Activated naive CD8-positive, alpha-beta T cell (primary cell): Measurements from ENCODE around the gene ZDHHC8.
"Not testable (repeated sequence)": the region's sequence is repeated elsewhere in the genome, so short reads cannot be mapped to it uniquely, and the experiment has no call there.

Source experiments
- H3K27ac Mint-ChIP-seq: one replicate; pipeline ENCODE4 v1.8.0; 2021; ENCODE audit warnings: mixed read lengths
- H3K27me3 Mint-ChIP-seq: one replicate; pipeline ENCODE4 v1.8.0; 2021; ENCODE audit warnings: mixed read lengths
- H3K36me3 Mint-ChIP-seq: one replicate; pipeline ENCODE4 v1.8.0; 2021; ENCODE audit warnings: mixed read lengths
- H3K4me1 Mint-ChIP-seq: one replicate; pipeline ENCODE4 v1.8.0; 2021; ENCODE audit warnings: low read depth, mixed read lengths
- H3K4me3 Mint-ChIP-seq: one replicate; pipeline ENCODE4 v1.8.0; 2021; ENCODE audit warnings: mild to moderate bottlenecking, mixed read lengths
- H3K9me3 Mint-ChIP-seq: one replicate; pipeline ENCODE4 v1.8.0; 2021; ENCODE audit warnings: low read depth, mixed read lengths

The ZDHHC8 gene

DNA sequence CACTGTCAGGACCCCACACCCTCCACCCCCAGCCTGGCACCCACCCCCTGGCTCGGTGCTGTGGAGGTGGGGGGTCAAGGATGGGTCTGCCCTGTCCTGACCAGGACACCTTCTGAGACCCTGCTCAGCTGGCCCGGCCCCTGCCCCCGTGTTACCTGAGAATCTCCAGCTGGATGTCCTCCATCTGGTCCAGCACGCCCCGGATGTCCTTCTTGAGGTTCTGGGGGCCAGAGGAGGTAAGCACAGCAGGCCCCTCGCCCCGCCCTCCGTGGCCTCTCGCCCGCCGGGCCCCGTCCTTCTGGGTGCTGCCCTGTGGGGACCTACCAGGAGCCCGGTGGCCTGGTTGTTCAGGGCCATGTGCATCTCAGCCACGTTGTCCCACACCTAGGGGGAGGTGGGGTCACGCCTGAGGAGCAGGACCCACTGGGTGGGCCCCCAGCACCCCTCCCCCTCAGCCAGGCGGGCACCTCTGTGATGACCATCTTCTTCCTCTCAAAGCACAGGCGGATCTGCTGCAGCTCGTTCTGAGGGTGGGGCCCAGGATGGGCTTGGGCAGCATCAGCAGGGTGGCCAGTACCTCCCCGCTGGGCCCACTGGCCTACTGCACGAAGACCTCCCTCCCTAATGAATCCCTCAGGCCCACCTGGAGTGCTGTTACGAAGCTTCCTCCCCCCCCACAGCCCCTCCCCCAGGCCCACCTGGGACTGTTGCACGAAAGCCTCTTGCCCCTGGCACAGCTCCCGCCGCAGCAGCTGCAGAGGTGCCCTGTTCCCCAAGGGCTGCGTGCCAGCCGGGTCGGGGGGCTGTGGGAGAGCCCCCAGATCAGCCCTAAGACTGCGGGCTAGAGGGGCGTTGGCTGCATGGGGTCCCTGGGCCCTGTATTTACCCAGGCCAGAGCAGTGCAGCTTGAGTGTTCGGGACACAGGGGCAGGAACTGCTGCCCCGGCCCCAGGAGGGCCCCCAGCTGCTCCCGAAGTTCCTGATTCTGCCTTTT lies 17.9 kb downstream of the ZDHHC8 start:
- Mint-ChIP-seq H3K27ac (no peak overlapping the region), H3K4me3 (no peak overlapping the region), H3K9me3 (no peaks in the 10 kb centered on the region), H3K4me1 (peaks cover 4% of the 10 kb centered on the region), H3K27me3 (no peaks in the 10 kb centered on the region), H3K36me3 (no peaks in the 10 kb centered on the region)

GRCh38 chr22:20150381-20151275 lies 19.0 kb downstream of the ZDHHC8 start, which contains the start of gene CCDC188:
Gene CCDC188 (minus strand): TSS chr22:20151055. CDS start chr22:20150986, 69 bp downstream.
- no peaks in the 10 kb centered on the region for H3K9me3 Mint-ChIP-seq
- no peaks in the 10 kb centered on the region for H3K36me3 Mint-ChIP-seq
- peaks cover 4% of the 10 kb centered on the region for H3K4me1 Mint-ChIP-seq
- no peak within 1 kb of the TSS for H3K27ac Mint-ChIP-seq
- H3K4me3 Mint-ChIP-seq: no peak within 1 kb of the TSS
- no peaks in the 10 kb centered on the region for H3K27me3 Mint-ChIP-seq

DNA sequence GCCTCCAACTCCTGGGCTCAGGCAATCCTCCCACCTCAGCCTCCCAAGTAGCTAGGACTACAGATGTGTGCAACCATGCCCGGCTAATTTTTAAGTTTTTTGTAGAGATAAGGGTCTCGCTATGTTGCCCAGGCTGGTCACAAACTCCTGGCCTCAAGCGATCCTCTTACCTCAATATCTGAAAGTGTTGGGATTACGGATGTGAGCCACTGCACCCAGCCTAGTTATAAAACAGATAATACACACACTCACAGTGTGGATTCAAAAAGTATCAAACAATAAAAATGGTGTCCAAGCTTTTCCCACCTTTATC lies 19.6 kb downstream of the ZDHHC8 start:
- Mint-ChIP-seq H3K4me1 (peaks cover 4% of the 10 kb centered on the region), H3K4me3 (no peak overlapping the region), H3K27me3 (no peaks in the 10 kb centered on the region), H3K9me3 (no peaks in the 10 kb centered on the region), H3K27ac (no peak overlapping the region), H3K36me3 (no peaks in the 10 kb centered on the region)

DNA sequence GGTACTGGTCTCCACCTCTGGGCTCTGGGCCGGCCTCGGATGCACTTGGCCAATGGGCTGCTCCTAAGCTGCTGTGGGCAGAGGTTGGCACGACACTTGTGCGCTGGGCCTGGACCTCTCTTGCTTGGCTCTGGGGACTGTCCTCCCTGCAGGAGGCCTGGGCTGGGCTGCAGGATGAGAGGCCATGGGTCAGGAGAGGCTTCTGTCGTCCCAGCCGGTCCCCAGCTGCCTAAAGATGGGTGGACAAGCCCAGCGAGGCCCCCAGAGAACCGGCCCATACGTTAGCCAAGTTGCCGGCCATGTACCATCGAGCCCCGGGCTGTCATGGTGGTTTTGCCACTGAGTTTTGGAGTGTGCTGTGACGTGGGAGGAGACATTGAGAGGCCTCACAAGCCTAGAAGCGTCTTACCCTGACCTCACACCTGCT lies 20.9 kb downstream of the ZDHHC8 start:
- no peak overlapping the region for H3K4me3 Mint-ChIP-seq

DNA sequence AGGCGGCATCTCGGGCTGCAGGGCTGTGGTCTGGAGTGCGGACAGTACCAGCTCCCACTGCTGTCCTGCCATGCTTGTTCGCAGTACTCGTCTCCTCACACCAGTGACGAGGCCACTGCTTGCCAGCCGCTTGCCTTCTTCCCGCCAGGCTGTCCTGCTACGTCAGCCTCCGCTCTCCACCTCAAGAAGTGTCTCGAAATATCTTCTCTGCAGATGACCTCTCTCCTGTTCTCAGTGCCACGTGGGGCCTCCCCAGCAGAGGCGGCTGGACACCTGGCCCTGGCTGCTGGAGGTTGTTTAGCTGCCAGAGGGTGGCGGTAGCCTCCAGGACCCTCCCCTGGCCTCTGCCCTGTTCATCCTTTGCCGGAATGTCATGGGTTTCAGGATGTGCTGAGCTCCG lies 22.3 kb downstream of the ZDHHC8 start:
- Mint-ChIP-seq H3K4me1 (no peaks in the 10 kb centered on the region), H3K27me3 (no peaks in the 10 kb centered on the region), H3K9me3 (no peaks in the 10 kb centered on the region), H3K4me3 (no peak overlapping the region), H3K36me3 (no peaks in the 10 kb centered on the region), H3K27ac (no peak overlapping the region)

More for the DNA sequence above, 20.9 kb downstream of the ZDHHC8 start:
- Mint-ChIP-seq H3K9me3 (no peaks in the 10 kb centered on the region), H3K36me3 (no peaks in the 10 kb centered on the region), H3K4me1 (no peaks in the 10 kb centered on the region), H3K27ac (no peak overlapping the region), H3K27me3 (no peaks in the 10 kb centered on the region)

GRCh38 chr22:20154602-20155187 lies 23.1 kb downstream of the ZDHHC8 start:
- H3K27ac Mint-ChIP-seq: no peak overlapping the region
- no peak overlapping the region for H3K4me3 Mint-ChIP-seq
- no peaks in the 10 kb centered on the region for H3K36me3 Mint-ChIP-seq
- H3K27me3 Mint-ChIP-seq: no peaks in the 10 kb centered on the region
- H3K9me3 Mint-ChIP-seq: no peaks in the 10 kb centered on the region
- H3K4me1 Mint-ChIP-seq: no peaks in the 10 kb centered on the region

GRCh38 chr22:20155330-20156041 lies 23.9 kb downstream of the ZDHHC8 start:
- Mint-ChIP-seq H3K36me3 (no peaks in the 10 kb centered on the region), H3K27ac (no peak overlapping the region), H3K4me1 (no peaks in the 10 kb centered on the region), H3K27me3 (no peaks in the 10 kb centered on the region), H3K9me3 (no peaks in the 10 kb centered on the region), H3K4me3 (no peak overlapping the region)

DNA sequence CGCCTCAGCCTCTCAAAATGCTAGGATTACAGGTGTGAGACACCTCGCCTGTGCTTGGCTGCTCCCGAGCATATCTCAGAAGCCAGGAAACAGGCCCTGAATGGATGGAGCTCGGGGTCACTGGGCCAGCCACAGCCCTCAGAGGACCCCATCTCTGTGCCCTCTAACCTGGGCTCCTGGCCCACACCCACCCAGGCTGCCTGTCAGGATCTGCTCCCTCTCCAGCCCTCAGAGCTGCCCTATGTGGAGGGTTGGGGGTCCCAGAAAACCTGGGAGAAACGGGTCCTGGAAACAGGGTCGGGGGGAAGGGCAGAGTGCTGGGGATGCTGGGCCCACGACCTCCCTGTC lies 24.4 kb downstream of the ZDHHC8 start:
- H3K9me3 Mint-ChIP-seq: no peaks in the 10 kb centered on the region
- H3K27ac Mint-ChIP-seq: no peak overlapping the region
- no peaks in the 10 kb centered on the region for H3K4me1 Mint-ChIP-seq
- no peaks in the 10 kb centered on the region for H3K36me3 Mint-ChIP-seq
- no peak overlapping the region for H3K4me3 Mint-ChIP-seq
- H3K27me3 Mint-ChIP-seq: no peaks in the 10 kb centered on the region

DNA sequence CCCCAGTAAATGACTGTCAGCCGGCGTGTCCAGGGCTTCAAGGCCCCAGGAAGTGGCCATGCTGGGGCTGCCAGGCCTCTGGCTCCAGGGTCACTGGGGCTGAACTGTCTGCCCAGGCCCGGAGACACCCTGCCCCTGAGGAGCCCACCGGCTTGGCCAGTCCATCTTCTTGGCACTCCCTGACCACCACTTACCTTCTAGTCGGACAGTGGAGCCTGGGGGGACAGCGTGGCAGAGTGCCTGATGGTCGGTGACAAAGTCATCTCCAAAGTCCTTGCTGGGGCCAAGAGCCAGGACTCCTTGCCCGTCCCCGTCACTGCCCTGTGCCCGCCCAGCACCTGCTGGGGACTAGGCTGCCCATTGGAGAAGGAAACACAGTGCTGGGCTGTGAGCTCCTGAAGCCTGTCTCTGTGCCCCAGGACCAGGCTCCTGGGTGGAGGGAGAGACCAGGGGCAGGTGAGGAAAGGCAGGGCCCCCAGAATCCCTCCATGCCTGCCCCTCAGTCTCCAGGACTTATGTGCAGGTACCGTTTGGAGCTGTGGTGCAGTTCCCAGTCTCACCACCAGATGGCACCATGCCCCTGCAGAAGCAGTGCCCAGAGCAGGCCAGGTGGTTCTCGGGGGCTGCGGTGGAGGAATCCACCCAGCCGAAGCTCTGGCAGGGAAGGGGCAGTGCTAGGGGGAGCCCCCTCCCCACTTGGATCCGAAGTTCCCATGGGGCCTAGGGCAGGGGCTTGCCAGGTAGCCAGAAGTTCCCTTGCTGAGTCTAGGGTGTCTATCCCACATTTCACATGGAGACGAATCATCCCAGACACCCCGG lies 25.2 kb downstream of the ZDHHC8 start:
- no peak overlapping the region for H3K4me3 Mint-ChIP-seq
- no peaks in the 10 kb centered on the region for H3K4me1 Mint-ChIP-seq
- H3K36me3 Mint-ChIP-seq: no peaks in the 10 kb centered on the region
- no peak overlapping the region for H3K27ac Mint-ChIP-seq
- H3K27me3 Mint-ChIP-seq: no peaks in the 10 kb centered on the region
- no peaks in the 10 kb centered on the region for H3K9me3 Mint-ChIP-seq

GRCh38 chr22:20157430-20158183 lies 26.0 kb downstream of the ZDHHC8 start:
- H3K4me1 Mint-ChIP-seq: no peaks in the 10 kb centered on the region
- H3K4me3 Mint-ChIP-seq: no peak overlapping the region
- no peaks in the 10 kb centered on the region for H3K36me3 Mint-ChIP-seq
- no peaks in the 10 kb centered on the region for H3K9me3 Mint-ChIP-seq
- no peak overlapping the region for H3K27ac Mint-ChIP-seq
- H3K27me3 Mint-ChIP-seq: no peaks in the 10 kb centered on the region

DNA sequence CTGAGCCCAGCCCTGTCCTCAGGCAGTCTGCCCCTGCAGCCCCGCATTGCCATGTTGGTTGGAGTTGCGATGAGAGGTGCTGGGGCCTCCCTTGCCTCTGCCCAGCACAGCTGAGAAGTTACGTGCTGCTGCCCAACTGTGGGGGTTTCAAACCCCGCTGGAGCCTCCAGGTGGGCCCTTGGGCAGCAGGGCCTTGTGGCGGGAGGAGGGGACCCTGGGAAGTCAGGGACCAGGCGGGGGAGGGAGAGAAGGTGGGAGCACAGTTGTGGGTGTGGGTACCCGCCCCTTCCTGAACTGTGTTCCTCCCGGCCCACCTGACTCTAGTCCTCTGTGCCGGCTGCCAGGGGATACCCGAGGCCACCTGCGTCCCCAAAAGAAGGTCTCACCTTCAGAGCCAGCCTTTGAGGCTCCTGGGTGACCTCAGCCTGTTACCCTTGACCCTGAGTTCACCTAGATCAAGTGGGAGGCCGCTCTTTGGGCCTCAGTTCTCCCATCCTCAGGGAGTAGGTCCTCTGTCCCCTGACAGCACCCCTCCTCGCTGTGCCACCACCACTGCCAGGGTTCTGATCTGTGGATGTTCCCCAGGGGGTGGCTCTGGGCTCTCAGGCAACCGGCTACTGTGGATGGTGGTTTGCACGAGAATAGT lies 26.9 kb downstream of the ZDHHC8 start:
- Mint-ChIP-seq H3K9me3 (no peaks in the 10 kb centered on the region), H3K4me3 (no peak overlapping the region), H3K27me3 (no peaks in the 10 kb centered on the region), H3K27ac (no peak overlapping the region), H3K36me3 (no peaks in the 10 kb centered on the region), H3K4me1 (no peaks in the 10 kb centered on the region)

- H3K27me3 Mint-ChIP-seq: no peaks in the 10 kb centered on the region
- H3K27ac Mint-ChIP-seq: no peak overlapping the region
- no peaks in the 10 kb centered on the region for H3K9me3 Mint-ChIP-seq
- H3K36me3 Mint-ChIP-seq: no peaks in the 10 kb centered on the region
- no peak overlapping the region for H3K4me3 Mint-ChIP-seq
- no peaks in the 10 kb centered on the region for H3K4me1 Mint-ChIP-seq
These were observed 27.5 kb downstream of the ZDHHC8 start for GRCh38 chr22:20159076-20159475.

- not testable (repeated sequence) for H3K9me3 Mint-ChIP-seq, H3K27ac Mint-ChIP-seq, H3K4me3 Mint-ChIP-seq, H3K36me3 Mint-ChIP-seq, H3K27me3 Mint-ChIP-seq, H3K4me1 Mint-ChIP-seq
These were observed 27.9 kb downstream of the ZDHHC8 start for GRCh38 chr22:20159531-20159930.
